ENCODE results near the gene AEN.

The AEN gene

GRCh38 chr15:88651136-88651732 lies 30.1 kb downstream of the AEN start:
- no peak for DNase-seq

GRCh38 chr15:88651971-88652370 lies 30.8 kb downstream of the AEN start:
- no peak for DNase-seq

GRCh38 chr15:88652456-88653199 lies 31.5 kb downstream of the AEN start:
- DNase-seq, result no peak

GRCh38 chr15:88653200-88654064 lies 32.3 kb downstream of the AEN start:
- no peak for DNase-seq

- no peak for DNase-seq
Observed at GRCh38 chr15:88654430-88655102, 33.4 kb downstream of the AEN start.

- DNase-seq, result no peak
Observed at GRCh38 chr15:88655103-88655553, 34.0 kb downstream of the AEN start.

- DNase-seq, result no peak
Observed at GRCh38 chr15:88655800-88656488, 34.8 kb downstream of the AEN start.

- peak in 1 of 2 donors; percentile 77 for DNase-seq
Observed at GRCh38 chr15:88656760-88657221, 35.7 kb downstream of the AEN start.

- no peak for DNase-seq
Observed at GRCh38 chr15:88657326-88658069, 36.4 kb downstream of the AEN start.

- DNase-seq, result no peak
Observed at GRCh38 chr15:88658070-88658965, 37.2 kb downstream of the AEN start.

GRCh38 chr15:88658972-88659931 lies 38.1 kb downstream of the AEN start:
- DNase-seq, result no peak

- no peak for DNase-seq
Observed at GRCh38 chr15:88661041-88661700, 40.0 kb downstream of the AEN start.

GRCh38 chr15:88661761-88662556 lies 40.8 kb downstream of the AEN start:
- no peak for DNase-seq

- no peak for DNase-seq
Observed at GRCh38 chr15:88663141-88663621, 42.0 kb downstream of the AEN start.

GRCh38 chr15:88664151-88664778 lies 43.1 kb downstream of the AEN start:
- DNase-seq, result peak; percentile 60 to 71

- no peak for DNase-seq
Observed at GRCh38 chr15:88674661-88675060, 53.5 kb downstream of the AEN start.

- no peak for DNase-seq
Observed at GRCh38 chr15:88678755-88679154, 57.6 kb downstream of the AEN start.
